Amygdala (tissue), 56 donors: ENCODE results near the gene ABHD12.
"Not testable (repeated sequence)": the region's sequence is repeated elsewhere in the genome, so short reads cannot be mapped to it uniquely, and the experiment has no call there.

ENCODE experiments used
- DNase-seq, 56 donors: peaks; one replicate each; lab custom pipeline; 2025; lab: John Stamatoyannopoulos, UW

ABHD12 gene

DNA sequence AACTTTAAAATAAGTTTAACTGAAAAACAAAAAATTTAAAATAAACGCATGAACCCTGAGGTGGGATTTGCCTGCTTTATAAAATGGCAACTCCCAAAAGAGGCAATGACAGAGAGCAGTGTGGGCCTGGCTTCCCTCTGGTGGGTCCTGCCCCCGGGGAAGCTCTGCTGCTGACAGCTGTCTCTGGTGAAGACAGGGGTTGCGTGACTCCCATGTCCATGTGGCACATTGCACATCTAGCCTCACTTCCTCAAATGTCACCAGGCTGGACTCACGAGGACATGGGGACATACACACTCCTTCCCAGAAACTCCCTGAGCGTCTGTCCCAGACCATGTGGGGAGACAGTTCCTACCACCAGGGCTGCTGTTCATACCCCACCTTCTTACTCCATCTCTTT is 66.2 kb downstream of the ABHD12 start:
- DNase-seq: peak in 6 of 56 donors; percentile 27 to 61 (median 40)

- DNase-seq: no peak
These were observed 67.0 kb downstream of the ABHD12 start for GRCh38 chr20:25323496-25324246.

DNA sequence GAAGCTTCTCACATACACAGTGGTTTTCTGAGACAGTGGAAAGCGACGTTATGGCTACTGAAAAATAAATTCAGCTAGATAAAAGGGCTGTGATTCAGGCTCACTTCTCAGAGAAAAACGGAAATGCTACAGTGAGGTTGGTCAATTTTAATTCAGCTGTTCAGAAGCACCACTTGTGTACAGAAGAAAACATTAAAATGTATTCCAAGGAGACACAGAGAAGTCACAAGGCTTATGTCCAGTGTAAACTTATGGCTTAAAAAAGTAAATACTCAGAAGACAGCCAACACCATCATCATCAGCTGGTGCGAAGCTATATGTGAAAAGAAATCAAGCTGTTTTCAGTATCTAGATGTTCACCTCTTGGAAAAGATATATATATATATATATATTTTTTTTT is 68.6 kb downstream of the ABHD12 start:
- DNase-seq: no peak

GRCh38 chr20:25321262-25321831 is 69.3 kb downstream of the ABHD12 start:
- no peak for DNase-seq

DNA sequence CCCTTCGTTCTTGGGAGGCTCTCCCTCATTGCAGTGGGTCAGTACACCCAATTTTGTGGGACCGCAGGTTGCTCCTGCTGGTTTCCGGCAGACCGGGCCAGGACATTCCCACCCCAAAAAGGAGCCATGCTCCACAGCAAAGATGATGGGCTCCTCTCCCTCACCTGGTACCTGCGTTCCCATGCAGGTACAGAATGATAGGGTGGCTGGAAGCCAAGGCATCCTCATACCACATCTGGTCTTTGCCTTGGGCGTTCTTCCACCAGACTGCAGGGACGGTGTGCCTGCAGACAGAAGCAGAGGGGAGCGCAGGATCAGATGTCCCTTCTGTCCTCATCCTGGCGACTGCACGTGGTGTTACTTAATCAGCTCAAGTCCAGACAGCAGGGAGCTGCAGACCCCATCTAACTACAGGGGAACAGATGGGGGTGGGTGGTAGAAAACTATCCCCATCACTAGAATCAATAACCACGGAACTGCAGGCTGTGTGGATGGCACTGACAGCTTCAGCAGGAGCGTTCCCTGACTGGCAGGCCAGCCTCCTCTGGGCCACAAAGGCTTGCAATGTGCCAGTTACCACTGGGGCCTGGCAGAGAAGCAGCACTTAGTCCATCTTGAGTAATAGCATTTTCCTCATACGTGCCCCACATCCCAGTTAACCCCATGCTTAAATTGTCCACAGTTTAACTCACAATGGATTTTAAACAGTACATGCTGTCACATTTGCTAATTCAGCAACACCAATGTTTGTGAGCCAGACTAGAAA is 70.4 kb downstream of the ABHD12 start:
- DNase-seq: peak in 5 of 56 donors; percentile 25 to 51 (median 34)

DNA sequence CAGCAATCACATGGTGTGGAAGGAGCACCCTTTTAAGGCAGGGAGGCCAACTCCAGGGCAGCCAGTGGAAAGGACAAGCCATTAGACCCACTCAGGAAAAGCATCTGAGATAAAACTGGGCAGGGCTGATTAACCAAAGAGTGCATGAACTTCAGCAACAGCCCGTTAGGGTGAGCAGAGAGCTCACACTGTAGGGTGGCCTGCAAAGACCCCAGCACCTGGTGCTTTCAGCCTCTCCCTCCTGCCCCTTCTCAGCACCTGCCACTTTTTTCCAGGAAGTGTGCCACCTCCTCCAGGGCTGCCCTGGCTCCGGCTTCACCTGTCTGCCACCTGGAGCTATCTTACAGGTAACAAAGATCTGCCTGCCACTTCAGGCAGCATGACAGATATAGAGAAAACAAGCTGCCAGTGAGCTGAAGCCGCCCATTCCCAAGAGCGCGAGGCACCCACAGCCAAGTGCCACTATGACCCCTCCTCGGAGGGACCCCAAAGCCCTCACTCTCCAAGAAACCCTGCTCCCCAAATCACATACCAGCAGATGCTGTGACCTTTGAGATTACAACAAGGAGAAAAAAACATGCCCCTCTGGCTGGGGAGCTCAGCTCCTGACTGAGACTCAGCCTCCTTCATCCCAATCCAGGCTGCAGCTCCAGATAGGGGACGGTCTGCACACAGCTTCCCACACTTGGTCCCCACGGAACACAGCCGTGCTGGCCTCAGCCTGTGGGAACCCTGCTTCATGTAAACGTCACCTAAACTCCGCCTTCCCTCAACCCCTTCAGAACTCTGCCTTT is 71.2 kb downstream of the ABHD12 start:
- peak in 4 of 56 donors; percentile 23 to 44 (median 34) for DNase-seq

DNA sequence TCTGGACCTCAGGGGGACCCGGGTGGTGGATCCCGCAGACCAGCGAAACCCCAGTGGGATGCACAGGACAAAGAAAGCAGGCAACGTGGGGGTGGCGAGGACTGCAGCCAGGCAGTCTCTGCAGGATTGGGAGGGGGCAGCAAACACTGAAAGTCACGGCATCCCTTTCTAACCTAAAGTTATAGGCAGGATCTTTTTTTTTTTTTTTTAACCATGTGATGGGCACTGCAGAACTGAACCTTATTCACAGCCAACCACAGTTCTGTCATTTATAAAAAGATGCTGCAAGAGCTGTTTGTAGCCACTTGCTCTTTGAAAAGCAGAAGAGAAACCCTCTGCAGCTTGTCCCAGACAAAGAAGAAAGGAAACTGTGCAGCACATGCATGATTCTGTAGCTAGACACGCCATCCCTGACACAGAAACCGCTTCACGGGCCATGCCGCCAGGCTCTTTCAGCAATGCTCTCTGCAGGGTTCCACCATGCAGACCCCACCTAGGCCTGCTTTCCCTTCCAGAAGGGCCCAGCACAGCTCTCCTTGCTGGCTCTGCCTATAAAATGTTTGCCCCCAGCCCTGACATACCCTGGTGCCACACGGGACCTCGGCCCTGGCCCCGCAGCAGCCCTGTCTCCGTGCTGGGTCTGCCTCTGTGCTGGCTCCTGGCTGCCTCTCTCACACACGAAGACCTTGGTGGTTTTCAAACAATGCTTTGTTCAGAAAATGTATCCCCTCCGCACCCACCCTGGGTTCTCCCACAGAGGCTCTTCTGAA is 72.0 kb downstream of the ABHD12 start:
- peak in 12 of 56 donors; percentile 27 to 62 (median 47) for DNase-seq

GRCh38 chr20:25317351-25318075 is 73.1 kb downstream of the ABHD12 start:
- DNase-seq: no peak

- DNase-seq: no peak
These were observed 74.0 kb downstream of the ABHD12 start for GRCh38 chr20:25316506-25317190.

DNA sequence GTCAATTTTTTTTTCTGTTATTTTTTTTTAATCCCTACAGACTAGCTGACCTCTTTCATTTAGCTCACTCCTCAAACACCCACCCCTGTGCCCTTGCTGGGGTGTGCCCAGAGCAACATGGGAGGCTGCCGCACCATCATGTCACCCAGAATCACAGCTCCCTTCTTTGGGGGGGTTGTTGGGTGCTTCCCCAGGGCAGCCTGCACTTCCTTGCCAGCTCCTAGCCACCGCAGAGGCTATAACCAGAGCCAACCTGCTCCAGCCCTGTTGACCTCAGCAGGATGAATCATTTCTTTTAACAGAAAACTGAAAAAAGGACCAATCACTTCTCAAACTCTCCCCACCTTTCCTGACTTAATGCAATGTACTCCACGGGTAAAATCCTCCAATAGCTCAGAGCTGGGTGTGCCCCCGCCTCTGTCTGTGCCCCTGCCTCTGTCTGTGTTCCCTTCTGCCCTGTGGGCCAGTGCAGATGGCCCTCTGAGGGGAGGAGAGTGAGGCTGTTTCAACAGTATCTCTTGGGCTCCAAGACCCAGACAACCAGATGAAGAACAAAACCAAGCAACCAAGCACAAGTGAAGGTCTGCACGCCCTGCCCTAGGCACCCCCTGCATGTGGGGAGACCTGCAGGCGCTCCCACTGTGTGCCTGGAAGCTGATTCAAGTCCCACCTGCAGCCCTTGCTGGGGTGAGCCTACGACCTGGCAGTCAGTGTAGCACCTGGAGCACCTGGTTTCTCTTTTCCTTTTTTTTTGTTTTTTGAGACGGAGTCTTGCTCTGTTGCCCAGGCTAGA is 75.0 kb downstream of the ABHD12 start:
- DNase-seq: no peak

GRCh38 chr20:25314497-25315417 is 75.9 kb downstream of the ABHD12 start:
- no peak for DNase-seq

DNA sequence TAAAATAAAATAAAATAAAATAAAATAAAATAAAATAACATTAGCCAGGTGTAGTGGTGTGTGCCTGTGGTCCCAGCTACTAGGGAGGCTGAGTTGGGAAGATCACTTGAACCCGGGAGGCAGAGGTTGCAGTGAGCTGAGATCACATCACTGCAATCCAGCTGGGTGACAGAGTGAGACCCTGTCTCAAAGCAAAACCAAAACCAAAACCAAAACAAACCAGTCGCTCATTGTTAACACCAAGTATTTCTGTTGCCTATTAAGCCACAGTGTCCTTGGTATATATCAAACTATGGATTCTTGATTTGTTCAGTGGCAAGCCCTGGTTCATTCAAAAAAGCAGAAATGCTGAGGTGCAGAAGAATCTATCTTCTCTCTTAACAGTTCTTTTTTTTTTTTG is 77.0 kb downstream of the ABHD12 start:
- no peak for DNase-seq

GRCh38 chr20:25312716-25313115 is 77.9 kb downstream of the ABHD12 start:
- not testable (repeated sequence) for DNase-seq

GRCh38 chr20:25310921-25311728 is 79.5 kb downstream of the ABHD12 start:
- no peak for DNase-seq

DNA sequence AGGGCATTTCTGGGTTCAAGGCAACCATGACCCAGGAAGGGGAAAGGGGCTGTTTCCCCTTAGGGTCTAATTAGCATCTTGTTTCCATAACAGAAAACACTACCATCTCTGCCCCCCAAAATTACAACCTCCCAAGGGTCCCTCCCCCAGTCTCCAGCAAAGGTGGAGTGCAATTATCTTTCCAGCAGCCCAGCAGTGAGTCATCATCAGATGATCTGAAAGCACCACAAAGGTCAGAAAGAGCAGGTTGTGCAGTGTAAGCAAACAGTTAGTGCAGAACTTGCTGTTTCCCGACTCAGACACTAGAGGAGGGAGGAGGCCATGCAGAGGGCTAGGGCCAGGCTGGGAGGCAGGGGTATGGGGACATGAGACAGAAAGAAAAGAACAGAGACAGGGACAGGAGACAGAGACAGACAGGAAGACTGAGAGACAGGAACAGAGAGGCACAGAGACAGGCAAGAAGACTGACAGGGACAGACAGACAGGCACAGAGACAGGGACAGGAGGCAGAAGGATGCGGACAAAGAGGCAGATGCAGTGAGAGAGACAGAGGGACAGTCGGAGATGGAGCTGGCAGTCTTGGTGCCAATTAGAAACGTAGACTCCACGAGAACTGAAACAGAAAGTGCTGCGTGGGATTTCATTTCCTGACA is 80.2 kb downstream of the ABHD12 start:
- peak in 30 of 56 donors; percentile 25 to 72 (median 51) for DNase-seq
